Activated CD4-positive, alpha-beta T cell treated with anti-CD3 and anti-CD28 coated beads for 48 hours (primary cell): ENCODE measurements around the gene AGRN.
"Not testable (repeated sequence)": the region's sequence is repeated elsewhere in the genome, so short reads cannot be mapped to it uniquely, and the experiment has no call there.

Experiments used
- DNase-seq: peaks from one replicate; pipeline ENCODE4 v3.0.0-alpha.2; 2020

The AGRN gene

GRCh38 chr1:1003618-1004419 lies 16.1 kb upstream of the AGRN start:
- DNase-seq = no peak

- no peak for DNase-seq
Observed at GRCh38 chr1:1004420-1004779, 15.5 kb upstream of the AGRN start.

DNA sequence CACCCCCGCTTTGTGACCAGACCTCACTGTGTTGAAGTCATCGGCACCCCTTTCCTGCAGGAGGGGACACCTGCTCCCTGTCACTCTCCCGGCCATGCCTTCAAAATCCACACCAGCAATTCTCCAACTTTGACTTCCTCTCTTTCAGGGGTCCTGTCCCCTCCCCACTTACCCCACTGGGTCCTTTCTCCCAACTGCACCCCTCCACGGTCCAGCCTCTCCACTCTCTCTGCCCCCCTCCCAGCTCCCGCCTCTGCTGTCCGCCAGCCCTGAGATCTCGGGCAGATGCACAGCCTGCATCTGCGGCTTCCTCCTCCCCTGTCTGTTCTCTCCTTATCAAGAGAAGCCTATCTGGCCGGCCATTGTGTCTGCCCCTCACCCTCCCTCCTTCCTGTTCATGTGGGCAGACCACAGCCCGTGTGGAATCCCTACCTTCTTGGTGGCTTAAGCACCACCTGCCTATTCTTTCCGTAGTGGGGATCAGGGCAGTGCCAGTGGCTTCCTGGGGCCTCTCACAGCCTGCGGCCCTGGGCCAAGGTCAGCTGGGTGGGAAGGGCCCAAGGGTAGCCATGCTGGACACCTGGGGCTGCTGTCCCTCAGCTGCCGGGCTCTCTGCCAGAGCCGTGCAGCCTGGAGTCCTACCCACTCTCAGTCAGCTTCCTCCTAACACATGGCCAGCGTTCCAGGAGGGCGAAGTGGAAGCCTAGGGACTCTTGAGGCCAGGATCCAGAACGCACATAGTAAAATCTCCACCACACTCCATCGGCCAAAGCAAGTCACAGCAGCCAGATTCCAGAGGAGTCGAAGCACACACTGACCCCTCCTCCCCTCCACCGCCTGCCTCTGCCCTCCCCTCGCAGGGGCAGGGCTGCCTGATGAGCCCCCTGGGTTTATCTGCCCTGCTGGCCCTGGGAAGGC lies 14.9 kb upstream of the AGRN start:
- DNase-seq = no peak

DNA sequence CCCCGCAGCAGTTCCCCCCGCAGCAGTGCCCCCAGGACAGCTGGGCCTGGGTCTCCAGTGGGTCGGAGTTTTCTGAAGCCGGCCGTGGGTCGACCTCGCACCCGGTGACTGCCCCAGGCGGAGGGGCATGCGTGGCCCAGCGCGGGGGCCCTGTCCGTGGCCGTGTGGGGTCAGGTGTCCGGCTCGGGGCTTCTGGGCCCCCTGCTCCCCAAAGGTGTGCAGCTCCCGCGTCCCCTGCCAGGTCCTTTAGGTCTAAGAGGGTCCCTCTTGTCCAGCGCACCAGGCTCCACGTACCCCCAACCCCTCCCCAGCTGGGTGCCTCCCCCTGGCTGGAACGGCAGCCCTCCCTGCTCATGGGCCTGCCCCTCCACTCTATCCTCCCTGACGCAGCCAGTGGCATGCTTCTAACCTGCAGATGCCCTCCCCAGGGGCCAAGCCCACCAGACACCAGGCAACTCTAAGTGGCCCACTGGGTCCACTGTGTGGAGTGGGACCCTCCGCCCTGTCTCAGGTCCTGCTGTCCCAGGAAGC lies 14.1 kb upstream of the AGRN start:
- no peak for DNase-seq

GRCh38 chr1:1006305-1007159 lies 13.4 kb upstream of the AGRN start:
- DNase-seq = no peak

DNA sequence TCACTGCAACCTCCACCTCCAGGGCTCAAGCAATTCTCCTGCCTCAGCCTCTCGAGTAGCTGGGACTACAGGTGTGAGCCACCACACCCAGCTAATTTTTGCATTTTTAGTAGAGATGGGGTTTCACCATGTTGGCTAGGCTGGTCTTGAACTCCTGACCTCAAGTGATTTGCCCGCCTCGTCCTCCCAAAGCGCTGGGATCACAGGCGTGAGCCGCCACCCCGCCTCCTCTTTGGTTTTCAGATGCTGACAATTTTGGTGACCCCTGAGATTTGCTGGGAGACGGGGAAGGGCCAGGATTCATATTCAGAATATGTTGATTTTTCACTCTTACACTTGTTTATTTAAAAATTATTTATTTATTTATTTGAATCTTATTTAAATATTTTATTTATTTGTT lies 9.8 kb upstream of the AGRN start:
- not testable (repeated sequence) for DNase-seq

DNA sequence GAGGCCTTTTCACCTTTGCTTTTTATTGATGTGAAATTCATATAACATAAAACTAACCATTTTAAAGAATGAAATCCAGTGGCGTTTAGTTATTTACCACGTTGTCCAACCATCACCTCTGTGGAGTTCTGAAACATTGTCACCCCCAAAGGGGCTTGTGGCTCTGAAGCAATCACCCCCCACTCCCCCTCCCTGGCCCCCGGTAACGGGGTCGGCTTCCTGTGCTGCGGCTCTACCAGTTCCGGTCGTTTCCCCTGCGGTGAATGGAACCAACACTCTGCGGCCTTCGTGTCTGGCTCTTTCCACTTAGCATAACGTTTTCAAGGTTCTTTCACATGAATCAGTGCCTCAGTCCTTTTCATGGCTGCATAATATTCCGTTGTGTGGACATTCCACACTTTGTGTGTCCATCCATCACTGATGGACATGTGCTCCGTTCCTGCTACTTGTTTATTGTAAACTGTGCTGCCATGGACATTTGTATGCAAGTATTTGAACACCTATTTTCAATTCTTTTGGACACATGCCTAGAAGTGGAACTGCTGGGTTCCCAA lies 8.4 kb upstream of the AGRN start:
- DNase-seq = no peak

DNA sequence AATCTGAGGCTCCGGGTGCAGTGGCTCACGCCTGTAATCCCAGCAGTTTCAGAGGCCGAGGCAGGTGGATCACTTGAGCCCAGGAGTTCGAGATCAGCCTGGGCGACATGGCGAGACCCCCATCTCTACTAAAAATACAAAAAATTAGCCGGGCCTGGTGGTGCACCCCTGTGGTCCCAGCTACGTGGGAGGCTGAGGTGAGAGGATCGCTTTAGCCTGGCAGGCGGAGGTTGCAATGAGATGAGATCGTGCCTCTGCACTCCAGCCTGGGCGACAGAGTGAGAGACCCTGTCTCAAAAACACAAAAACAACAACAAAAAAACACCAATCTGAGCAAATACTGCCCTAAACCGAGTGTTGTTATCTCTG lies 7.2 kb upstream of the AGRN start:
- not testable (repeated sequence) for DNase-seq

DNA sequence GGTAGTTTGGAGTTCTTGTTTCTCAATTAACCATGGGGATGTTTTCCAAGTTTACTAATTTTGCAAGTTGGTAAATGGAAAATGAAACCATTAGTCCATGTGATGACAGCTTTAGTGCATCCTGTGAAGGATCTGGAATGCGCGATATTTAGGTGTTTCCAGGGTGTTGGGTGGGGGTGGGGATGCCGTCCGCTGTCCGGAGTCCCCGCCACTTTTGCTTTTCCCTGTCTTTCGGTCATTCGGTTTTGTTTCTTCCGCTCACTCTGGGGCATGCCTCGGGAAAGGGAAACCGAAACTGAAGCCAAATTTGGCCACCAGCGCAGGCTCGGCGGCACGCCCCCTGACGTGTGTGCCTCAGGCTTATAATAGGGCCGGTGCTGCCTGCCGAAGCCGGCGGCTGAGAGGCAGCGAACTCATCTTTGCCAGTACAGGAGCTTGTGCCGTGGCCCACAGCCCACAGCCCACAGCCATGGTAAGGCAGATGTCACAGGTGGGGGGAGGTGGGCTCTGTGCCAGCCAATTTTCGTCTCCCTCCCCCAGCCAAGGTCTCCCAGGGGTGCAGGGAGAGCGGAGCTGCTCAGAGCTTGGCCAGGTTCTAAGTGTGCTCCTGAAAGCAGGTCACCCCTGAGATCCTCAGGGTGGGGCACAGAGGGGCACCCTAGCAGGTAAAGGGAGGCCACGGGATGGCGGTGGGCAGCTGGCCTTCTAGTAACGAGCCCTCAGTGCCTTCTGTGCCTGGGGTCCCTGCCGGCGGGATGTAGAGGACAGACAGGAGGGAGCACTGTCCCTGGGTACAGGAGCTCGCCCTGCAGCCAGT lies 6.6 kb upstream of the AGRN start, which contains the start of gene ISG15:
Gene ISG15, plus strand, starts transcription at position 393 of the 817 bp plus-strand sequence. Its CDS starts 77 bp downstream, at position 470.
- DNase-seq = peak; percentile 90

DNA sequence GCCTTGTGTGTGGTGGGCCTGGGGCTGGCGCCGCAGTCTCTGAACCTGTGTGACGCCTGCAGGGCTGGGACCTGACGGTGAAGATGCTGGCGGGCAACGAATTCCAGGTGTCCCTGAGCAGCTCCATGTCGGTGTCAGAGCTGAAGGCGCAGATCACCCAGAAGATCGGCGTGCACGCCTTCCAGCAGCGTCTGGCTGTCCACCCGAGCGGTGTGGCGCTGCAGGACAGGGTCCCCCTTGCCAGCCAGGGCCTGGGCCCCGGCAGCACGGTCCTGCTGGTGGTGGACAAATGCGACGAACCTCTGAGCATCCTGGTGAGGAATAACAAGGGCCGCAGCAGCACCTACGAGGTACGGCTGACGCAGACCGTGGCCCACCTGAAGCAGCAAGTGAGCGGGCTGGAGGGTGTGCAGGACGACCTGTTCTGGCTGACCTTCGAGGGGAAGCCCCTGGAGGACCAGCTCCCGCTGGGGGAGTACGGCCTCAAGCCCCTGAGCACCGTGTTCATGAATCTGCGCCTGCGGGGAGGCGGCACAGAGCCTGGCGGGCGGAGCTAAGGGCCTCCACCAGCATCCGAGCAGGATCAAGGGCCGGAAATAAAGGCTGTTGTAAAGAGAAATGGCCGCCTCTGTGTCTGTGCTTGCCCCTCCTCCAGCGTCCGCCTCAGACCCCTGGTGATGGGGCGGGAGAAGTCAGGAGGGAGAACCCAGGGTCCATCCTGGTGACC lies 5.8 kb upstream of the AGRN start:
- peak; percentile 47 for DNase-seq

DNA sequence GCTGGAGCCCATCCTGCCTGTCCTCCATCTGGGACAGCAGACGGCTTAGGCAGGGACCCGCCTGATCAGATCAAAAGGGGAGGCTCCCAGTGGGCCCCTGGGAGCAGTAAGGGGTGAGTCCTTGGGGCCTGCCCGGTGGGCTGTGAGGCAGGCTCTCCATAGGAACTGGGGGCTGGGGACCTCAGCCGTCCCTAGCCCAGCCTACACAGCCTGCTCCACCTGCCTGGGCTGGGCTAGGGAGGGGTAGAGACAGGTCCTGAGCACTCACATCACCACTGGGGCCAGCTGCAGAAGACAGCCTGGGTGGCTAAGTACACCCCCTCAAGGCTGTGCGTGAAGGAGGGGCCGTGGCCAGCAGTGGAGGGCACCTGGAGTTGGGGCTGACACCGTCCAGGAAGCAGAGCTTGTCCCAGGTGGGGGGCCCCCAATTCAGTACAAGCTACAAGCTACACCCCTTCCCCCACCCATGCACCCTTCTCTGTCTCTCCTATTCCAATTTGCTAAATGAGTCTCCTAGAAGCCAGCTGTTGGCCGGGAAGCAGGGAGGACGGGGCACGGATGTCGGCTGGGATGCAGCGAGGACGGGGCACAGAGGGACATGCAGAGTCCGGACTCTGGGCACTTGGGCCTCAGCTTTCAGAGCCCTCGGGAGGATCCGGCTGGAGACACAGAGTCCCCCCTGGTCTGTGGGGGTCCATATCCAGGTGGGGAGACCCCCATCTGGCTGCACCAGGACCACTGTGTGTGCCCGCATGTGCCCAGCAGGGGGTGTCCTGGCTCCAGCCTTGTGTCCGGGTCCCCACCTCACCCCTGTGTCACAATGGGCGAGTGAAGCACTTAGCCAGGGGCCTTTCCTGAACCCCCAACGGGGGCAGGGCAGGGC lies 4.9 kb upstream of the AGRN start:
- no peak for DNase-seq

GRCh38 chr1:1017397-1018320 lies 2.3 kb upstream of the AGRN start:
- DNase-seq = not testable (repeated sequence)

DNA sequence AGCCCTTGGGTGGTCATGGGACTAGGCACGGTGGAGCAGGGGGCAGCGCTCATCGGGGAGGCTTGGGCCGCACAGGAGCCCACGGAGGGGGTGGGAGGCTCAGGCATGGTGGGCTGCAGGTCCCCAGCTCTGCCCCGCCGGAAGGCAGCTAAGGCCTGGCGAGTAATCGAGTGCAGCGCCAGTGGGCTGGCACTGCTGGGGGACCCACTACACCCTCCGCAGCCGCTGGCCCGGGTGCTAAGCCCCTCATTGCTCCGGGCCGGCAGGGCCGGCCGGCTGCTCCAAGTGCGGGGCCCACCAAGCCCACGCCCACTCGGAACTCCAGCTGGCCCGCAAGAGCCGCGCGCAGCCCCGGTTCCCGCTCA lies 1.6 kb upstream of the AGRN start:
- not testable (repeated sequence) for DNase-seq

DNA sequence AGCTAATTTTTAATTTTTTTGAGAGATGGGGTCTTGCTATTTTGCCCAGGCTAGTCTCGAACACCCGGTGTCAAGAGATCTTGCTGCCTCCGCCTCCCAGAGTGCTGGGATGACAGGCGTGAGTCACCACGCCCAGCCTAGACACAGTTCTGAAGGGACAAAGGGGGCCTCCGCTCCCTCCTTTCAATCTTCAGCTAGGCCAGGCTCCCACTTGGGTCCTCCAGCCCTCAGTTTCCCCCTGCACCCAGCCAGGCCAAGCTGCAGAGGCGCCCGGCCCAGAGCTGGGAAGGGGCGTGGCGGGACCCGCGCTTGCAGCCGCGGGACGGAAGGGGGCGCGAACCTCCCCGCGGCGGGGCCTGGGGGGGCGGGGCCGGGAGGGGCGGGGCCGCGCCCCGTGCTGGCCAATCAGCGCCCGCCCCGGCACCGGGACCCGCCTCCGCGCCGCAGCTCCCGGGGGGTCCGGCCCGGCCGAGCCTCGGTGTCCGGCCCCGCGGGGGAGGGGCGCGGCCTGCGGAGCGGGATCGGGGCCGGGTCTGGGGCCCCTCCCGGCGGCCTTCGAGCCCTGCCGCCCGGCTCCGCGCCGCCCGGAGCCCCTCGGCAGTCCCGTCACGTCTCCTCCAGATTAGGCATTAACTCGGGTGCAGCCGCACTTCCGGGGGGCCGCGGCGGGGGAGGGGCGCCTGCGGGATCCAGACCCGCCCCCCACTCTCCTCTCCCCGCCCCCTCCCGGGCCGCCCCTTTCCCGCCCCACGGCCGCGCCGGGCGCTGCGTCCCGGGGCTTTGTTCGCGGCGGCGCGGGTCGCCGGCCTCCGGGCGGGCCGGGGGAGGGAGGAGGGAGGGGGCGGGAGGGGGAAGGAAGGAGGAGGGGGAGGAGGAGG lies 559 bp upstream of the AGRN start:
- DNase-seq = peak; percentile 85

DNA sequence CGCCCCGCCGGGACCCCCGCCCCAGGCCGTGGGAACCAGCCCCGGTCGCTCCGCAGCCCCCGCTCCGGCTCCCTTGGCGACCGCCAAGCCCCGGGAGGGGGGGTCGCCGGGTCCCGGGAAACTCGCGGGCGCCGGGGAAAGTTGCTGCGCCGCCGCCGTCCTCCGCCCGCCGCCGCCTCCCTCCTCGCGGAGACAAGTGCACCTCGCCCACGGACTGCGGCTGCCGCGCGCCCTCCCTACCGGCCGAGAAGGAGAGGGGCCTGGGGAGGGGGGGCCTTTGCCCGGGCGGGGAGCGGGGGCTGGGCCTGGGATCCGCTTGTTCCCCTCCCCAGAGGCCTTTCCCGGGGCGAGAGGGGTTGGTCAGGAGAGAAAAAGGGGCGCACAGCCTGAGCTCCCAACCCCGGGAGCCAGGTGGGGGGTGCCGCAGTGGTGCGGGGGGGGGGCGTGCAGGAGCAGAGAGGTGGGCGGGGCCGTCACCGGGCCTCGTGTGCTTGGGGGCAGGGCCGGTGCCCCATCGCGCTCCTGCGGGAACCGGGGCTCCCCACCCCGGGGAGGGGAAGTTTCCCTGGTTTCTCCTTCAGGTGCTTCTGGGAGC lies 592 bp downstream of the AGRN start:
- DNase-seq = no peak

DNA sequence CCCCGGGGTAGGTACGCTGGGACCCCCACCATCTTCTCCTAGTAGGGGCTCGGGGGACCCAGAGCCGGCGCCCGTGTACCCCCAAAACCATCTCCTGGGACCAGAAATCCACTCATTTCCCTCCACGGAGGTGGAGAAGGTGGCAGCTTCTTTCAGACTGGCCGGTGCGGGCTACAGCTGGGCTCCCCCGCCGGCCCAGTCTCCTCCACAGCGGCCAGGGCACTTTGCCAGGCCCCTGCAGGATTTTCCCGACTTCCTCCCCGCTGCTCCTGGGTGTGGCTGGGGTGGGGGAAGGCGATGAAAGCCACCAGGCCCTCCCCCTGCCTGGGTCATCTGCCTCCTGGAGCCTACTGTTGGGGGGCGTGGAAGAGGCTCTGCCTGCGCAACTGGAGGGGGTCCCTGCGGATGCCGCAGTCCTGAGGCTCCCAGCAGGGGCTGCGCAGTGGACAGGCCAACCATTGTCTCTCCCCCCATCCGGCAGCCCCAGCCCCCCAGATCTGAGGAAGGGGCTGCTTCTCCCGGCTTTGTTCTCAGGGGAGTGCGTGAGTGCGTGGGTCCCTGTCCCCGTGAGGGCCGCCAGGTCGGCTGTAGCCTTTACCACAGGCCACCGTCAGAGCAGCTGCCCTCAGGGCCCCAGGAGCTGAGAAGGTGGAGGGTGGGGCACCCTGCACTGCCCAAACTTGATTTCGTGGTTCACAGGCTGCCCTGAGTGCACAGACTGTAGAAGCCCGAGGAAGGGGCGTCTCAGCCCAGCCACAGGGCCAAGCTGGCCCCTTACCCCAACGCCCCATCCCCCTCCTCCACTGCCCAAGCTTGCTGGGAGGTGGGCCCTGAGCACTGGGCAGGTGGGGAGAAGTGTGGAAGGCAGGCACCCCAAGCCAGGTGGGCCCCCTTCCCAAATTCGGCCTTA lies 1.3 kb downstream of the AGRN start:
- no peak for DNase-seq
